ENCODE data around the gene FAM110C.

DNA sequence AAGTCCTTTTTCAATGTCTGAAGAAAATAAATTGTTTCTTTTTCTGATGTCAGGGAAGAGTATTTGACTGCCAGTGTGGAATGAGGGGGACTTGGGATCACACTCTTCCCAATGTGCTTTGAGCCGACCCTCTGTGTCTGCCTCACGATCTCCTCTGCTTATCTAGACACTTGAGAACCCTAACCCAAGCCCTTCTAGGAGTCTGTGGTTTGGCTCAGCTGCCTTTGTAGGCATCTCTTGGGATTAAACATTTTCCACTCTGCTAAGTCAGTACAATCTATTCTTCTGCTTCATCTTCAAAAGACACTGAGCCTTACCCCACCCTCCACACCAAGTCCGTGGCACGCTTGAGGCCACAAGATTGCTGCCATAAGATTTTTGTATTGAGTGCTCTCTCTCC, 19.4 kb downstream of the FAM110C start:
- no peak for TF ChIP-seq POLR2A (IDR thresholded peaks at IDR 0.05; ENCODE audit: low read depth, low read length)
- no peak for TF ChIP-seq POLR2AphosphoS5 (IDR thresholded peaks at IDR 0.05; ENCODE audit: low read depth, low read length)
- TF ChIP-seq TAF1 (IDR thresholded peaks at IDR 0.05; ENCODE audit: borderline replicate concordance, low read depth, low read length): no peak
